ENCODE results near the gene PSMD10.
A peak's percentile ranks its signal among the peaks of the same experiment; 100 is the strongest.

Gene PSMD10

GRCh38 chrX:108091264-108091877 is at the start of gene PSMD10, which contains the start of gene ATG4A:
TSS of gene PSMD10 (minus strand) at chrX:108091542. CDS start at chrX:108091520, 22 bp downstream.
TSS of gene ATG4A (plus strand) at chrX:108091778. CDS start at chrX:108091827, 49 bp downstream.
- peak; percentile 81 for DNase-seq (ENCODE audit: low read depth)

- DNase-seq (ENCODE audit: low read depth) = no peak
These were observed 47.7 kb upstream of the PSMD10 start for GRCh38 chrX:108138814-108139702.

GRCh38 chrX:108134724-108135123 is 43.4 kb upstream of the PSMD10 start:
- DNase-seq (ENCODE audit: low read depth) = no peak

GRCh38 chrX:108132876-108133275 is 41.5 kb upstream of the PSMD10 start:
- no peak for DNase-seq (ENCODE audit: low read depth)

- no peak for DNase-seq (ENCODE audit: low read depth)
These were observed 40.7 kb upstream of the PSMD10 start for GRCh38 chrX:108132034-108132433.

- no peak for DNase-seq (ENCODE audit: low read depth)
These were observed 40.1 kb upstream of the PSMD10 start for GRCh38 chrX:108131471-108131870.

GRCh38 chrX:108130889-108131288 is 39.5 kb upstream of the PSMD10 start:
- DNase-seq (ENCODE audit: low read depth) = no peak

- no peak for DNase-seq (ENCODE audit: low read depth)
These were observed 35.8 kb upstream of the PSMD10 start for GRCh38 chrX:108127152-108127551.

GRCh38 chrX:108126661-108127060 is 35.3 kb upstream of the PSMD10 start:
- DNase-seq (ENCODE audit: low read depth) = no peak

GRCh38 chrX:108123591-108124366 is 32.4 kb upstream of the PSMD10 start:
- DNase-seq (ENCODE audit: low read depth) = no peak

GRCh38 chrX:108122748-108123147 is 31.4 kb upstream of the PSMD10 start:
- DNase-seq (ENCODE audit: low read depth) = no peak

- DNase-seq (ENCODE audit: low read depth) = no peak
These were observed 29.9 kb upstream of the PSMD10 start for GRCh38 chrX:108121291-108121690.

- no peak for DNase-seq (ENCODE audit: low read depth)
These were observed 26.6 kb upstream of the PSMD10 start for GRCh38 chrX:108117988-108118387.

- DNase-seq (ENCODE audit: low read depth) = no peak
These were observed 23.2 kb upstream of the PSMD10 start for GRCh38 chrX:108114541-108114940.

GRCh38 chrX:108105473-108105872 is 14.1 kb upstream of the PSMD10 start:
- no peak for DNase-seq (ENCODE audit: low read depth)

GRCh38 chrX:108097380-108097779 is 6.0 kb upstream of the PSMD10 start:
- no peak for DNase-seq (ENCODE audit: low read depth)

- DNase-seq (ENCODE audit: low read depth) = no peak
These were observed 543 bp upstream of the PSMD10 start for GRCh38 chrX:108091878-108092291.

- DNase-seq (ENCODE audit: low read depth) = no peak
These were observed 665 bp downstream of the PSMD10 start for GRCh38 chrX:108090491-108091263.

GRCh38 chrX:108088511-108088910 is 2.8 kb downstream of the PSMD10 start:
- no peak for DNase-seq (ENCODE audit: low read depth)

GRCh38 chrX:108087792-108088191 is 3.5 kb downstream of the PSMD10 start:
- no peak for DNase-seq (ENCODE audit: low read depth)

GRCh38 chrX:108081110-108081509 is 10.2 kb downstream of the PSMD10 start:
- no peak for DNase-seq (ENCODE audit: low read depth)

- no peak for DNase-seq (ENCODE audit: low read depth)
These were observed 18.6 kb downstream of the PSMD10 start for GRCh38 chrX:108072746-108073145.

Data from activated T-cell treated with anti-CD3 and anti-CD28 coated beads for 48 hours (primary cell).